OCI-LY7 (cell line): ENCODE measurements around the gene C2orf42. TPM values are rescaled to one million over a fixed set of nuclear protein-coding genes. Genes with fewer than 3 reads are reported as not detected.

Experiments used
- BruUV-seq: library from RNA; stranded (reverse); fragments of 400-500 nt; replicated peaks from 2 replicates; lab custom pipeline; 2021; lab: Mats Ljungman, UMichigan
- CTCF ChIA-PET: fragments of 300-600 bp; sonication (Branson Sonifier 250); formaldehyde crosslinking; loops from one replicate; lab custom pipeline; 2022; ENCODE audit warnings: antibody characterized with exemption; ENCODE audit not compliant: unreplicated experiment; lab: Charles Lee
- POLR2A ChIA-PET: fragments of 300-600 bp; sonication (Branson Sonifier 250); formaldehyde crosslinking; loops from one replicate; lab custom pipeline; 2022; ENCODE audit warnings: antibody characterized with exemption; lab: Charles Lee
- DNase-seq: peaks from one replicate; pipeline ENCODE4 v3.0.0-alpha.2; 2015; ENCODE audit warnings: low spot score
- H2AFZ ChIP-seq: fragments of 200-600 bp; sonication (generic), shearing (Covaris generic); 2 replicates; pipeline ENCODE4 v1.6.1; 2014; ENCODE audit warnings: mild to moderate bottlenecking, antibody characterized with exemption, low read length, moderate library complexity
- H3K27ac ChIP-seq: fragments of 200-600 bp; sonication (generic); 2 replicates; pipeline ENCODE4 v1.5.1; 2014; ENCODE audit warnings: mixed run types, low read depth, mild to moderate bottlenecking, moderate library complexity, low read length, inconsistent platforms; ENCODE audit not compliant: poor library complexity, severe bottlenecking
- H3K36me3 ChIP-seq: fragments of 200-600 bp; sonication (generic); 2 replicates; pipeline ENCODE4 v1.6.1; 2014; ENCODE audit warnings: mild to moderate bottlenecking, antibody characterized with exemption, low read length, moderate library complexity, mixed read lengths; ENCODE audit not compliant: insufficient read depth
- H3K4me1 ChIP-seq: fragments of 200-600 bp; sonication (generic); 2 replicates; pipeline ENCODE4 v1.5.1; 2014; ENCODE audit warnings: mild to moderate bottlenecking, low read length; ENCODE audit not compliant: insufficient read depth, poor library complexity, severe bottlenecking
- H3K4me2 ChIP-seq: fragments of 200-600 bp; sonication (generic); 2 replicates; pipeline ENCODE4 v1.6.1; 2014; ENCODE audit warnings: mild to moderate bottlenecking, low read length
- H3K4me3 ChIP-seq: fragments of 200-600 bp; sonication (generic); 2 replicates; pipeline ENCODE4 v1.5.1; 2014; ENCODE audit warnings: mild to moderate bottlenecking, low read depth, low read length; ENCODE audit not compliant: poor library complexity, severe bottlenecking
- H3K79me2 ChIP-seq: fragments of 200-600 bp; sonication (generic); 2 replicates; pipeline ENCODE4 v1.6.1; 2016; ENCODE audit warnings: low read depth, mild to moderate bottlenecking, low read length, moderate library complexity, mixed read lengths; ENCODE audit not compliant: insufficient read depth
- H3K9me2 ChIP-seq: fragments of 200-600 bp; sonication (generic); 2 replicates; pipeline ENCODE4 v1.6.1; 2016; ENCODE audit warnings: mild to moderate bottlenecking, low read length, mixed read lengths; ENCODE audit not compliant: insufficient read depth
- H3K9me3 ChIP-seq: fragments of 200-600 bp; sonication (generic); 2 replicates; pipeline ENCODE4 v1.6.1; 2014; ENCODE audit warnings: mild to moderate bottlenecking, mixed run types, low read length, mixed read lengths
- H4K20me1 ChIP-seq: fragments of 200-600 bp; sonication (generic); 2 replicates; pipeline ENCODE4 v1.6.1; 2014; ENCODE audit warnings: mild to moderate bottlenecking, antibody characterized with exemption, low read length, moderate library complexity, mixed read lengths; ENCODE audit not compliant: insufficient read depth
- CTCF ChIP-seq: fragments of 200-600 bp; sonication (generic); conservative IDR thresholded peaks from 2 replicates; pipeline ENCODE4 v1.5.1; 2014; ENCODE audit warnings: mild to moderate bottlenecking, antibody characterized with exemption, low read length, moderate library complexity, mixed read lengths
- EZH2phosphoT487 ChIP-seq: fragments of 200-600 bp; sonication (generic); IDR thresholded peaks from 2 replicates; pipeline ENCODE4 v1.6.1; 2018; ENCODE audit warnings: low read depth, borderline replicate concordance, mild to moderate bottlenecking, mixed run types, antibody characterized with exemption, low read length, moderate library complexity, mixed read lengths
- intact Hi-C: fragments of 100-400 bp; cut with micrococcal nuclease; formaldehyde crosslinking; loops from one replicate; pipeline ENCODE4 v1.10.0; 2022; ENCODE audit not compliant: unreplicated experiment
- total RNA-seq, 2 experiments: library from RNA; depleted of rRNA in 1 of 2; stranded (reverse); fragments of >200 nt in 1 of 2; shearing (Covaris generic) in 1 of 2; gene quantifications; 2 replicates each; pipeline ENCODE4 v1.2.3, GENCODE V29; 2014 to 2022

C2orf42 gene
- total RNA-seq, 2 experiments from 2014 or later, result 19.0 to 24.5 TPM

GRCh38 chr2:70118798-70119454 is 71.9 kb downstream of the C2orf42 start:
- TF ChIP-seq CTCF, result no peak
- TF ChIP-seq EZH2phosphoT487, result no peak
- no peaks in the 10 kb centered on the region for H3K9me3 ChIP-seq
- H2AFZ ChIP-seq, result peak overlapping the region; percentile 88
- H3K79me2 ChIP-seq, result no peaks in the 10 kb centered on the region
- no TSS peak for BruUV-seq
- ChIA-PET POLR2A (interaction anchor here (0.6 to 1.5 kb wide), 4 partner anchors 9 to 29 kb away, joined by 3 to 6 read pairs (median 4); no protein-coding TSS in a partner anchor), CTCF (no interaction called here)
- no peaks in the 10 kb centered on the region for H3K9me2 ChIP-seq
- H3K4me1 ChIP-seq, result peaks cover 87% of the 10 kb centered on the region
- peak overlapping the region; percentile 34 for H3K4me3 ChIP-seq
- peak overlapping the region; percentile 80 for H3K4me2 ChIP-seq
- peak overlapping the region; percentile 83 for H3K27ac ChIP-seq
- DNase-seq, result peak; percentile 75
- no peaks in the 10 kb centered on the region for H4K20me1 ChIP-seq
- intact Hi-C loops, result no loop called here
- H3K36me3 ChIP-seq, result no peaks in the 10 kb centered on the region

GRCh38 chr2:70116936-70117552 is 73.8 kb downstream of the C2orf42 start:
- Histone ChIP-seq H3K27ac (no peak overlapping the region), H3K36me3 (no peaks in the 10 kb centered on the region), H3K4me2 (peak overlapping the region; percentile 4; the same call in 1 of the 2 replicates), H2AFZ (peak overlapping the region; percentile 57), H3K9me2 (no peaks in the 10 kb centered on the region), H3K4me3 (no peak overlapping the region), H4K20me1 (no peaks in the 10 kb centered on the region), H3K9me3 (no peaks in the 10 kb centered on the region), H3K79me2 (no peaks in the 10 kb centered on the region), H3K4me1 (peaks cover 73% of the 10 kb centered on the region)
- DNase-seq, result no peak
- intact Hi-C loops, result no loop called here
- no TSS peak for BruUV-seq
- no peak for TF ChIP-seq CTCF
- TF ChIP-seq EZH2phosphoT487, result no peak
- POLR2A ChIA-PET, result interaction anchor here (1.2 to 1.8 kb wide), 3 partner anchors 9 to 11 kb away, joined by 6 read pairs; no protein-coding TSS in a partner anchor
- CTCF ChIA-PET, result no interaction called here
